SK-N-SH treated with all-trans-retinoic acid at 6 μM for 48 hours (cell line): Measurements from ENCODE around the gene CRIP1.

Source experiments
- ATAC-seq: fragments of 200-7000 bp; cut with Tn5 transposase; 3 replicates; pipeline ENCODE4 v1.9.1; 2020; ENCODE audit warnings: mild to moderate bottlenecking, moderate library complexity
- ARNTL ChIP-seq: fragments of 450-650 bp; formaldehyde crosslinking; IDR thresholded peaks from 2 replicates; pipeline ENCODE4 v1.5.0; 2020; ENCODE audit warnings: low read depth, mild to moderate bottlenecking, moderate library complexity, borderline replicate concordance
- GLIS3 ChIP-seq: fragments of 250-450 bp; sonication (Bioruptor Pico); IDR thresholded peaks from 2 replicates; pipeline ENCODE4 v1.5.0; 2020; ENCODE audit warnings: mild to moderate bottlenecking, moderate library complexity
- ISL1 ChIP-seq: fragments of 250-450 bp; sonication (Bioruptor Pico); IDR thresholded peaks from 2 replicates; pipeline ENCODE4 v2.1.2; 2022; ENCODE audit warnings: mild to moderate bottlenecking, moderate library complexity
- PPARA ChIP-seq: fragments of 250-450 bp; sonication (Bioruptor Pico); IDR thresholded peaks from 2 replicates; pipeline ENCODE4 v1.5.0; 2020; ENCODE audit warnings: mild to moderate bottlenecking, borderline replicate concordance
- RARB ChIP-seq: fragments of 250-450 bp; sonication (Bioruptor Pico); IDR thresholded peaks from 2 replicates; pipeline ENCODE4 v1.8.0; 2021; ENCODE audit warnings: mild to moderate bottlenecking, moderate library complexity
- SNAI2 ChIP-seq: fragments of 250-450 bp; sonication (Bioruptor Pico); IDR thresholded peaks from 2 replicates; pipeline ENCODE4 v1.5.0; 2020; ENCODE audit warnings: mild to moderate bottlenecking, moderate library complexity
- TCF4 ChIP-seq: fragments of 250-450 bp; sonication (Bioruptor Pico); IDR thresholded peaks from 2 replicates; pipeline ENCODE4 v1.8.0; 2021; ENCODE audit warnings: mild to moderate bottlenecking, moderate library complexity, borderline replicate concordance
- ZFP3 ChIP-seq: fragments of 250-450 bp; sonication (Bioruptor Pico); IDR thresholded peaks from 2 replicates; pipeline ENCODE4 v1.5.0; 2020; ENCODE audit warnings: mild to moderate bottlenecking, moderate library complexity
- ZFP30 ChIP-seq: fragments of 450-650 bp; formaldehyde crosslinking; IDR thresholded peaks from 2 replicates; pipeline ENCODE4 v1.5.0; 2022; ENCODE audit warnings: mild to moderate bottlenecking, moderate library complexity
- ZNF565 ChIP-seq: fragments of 450-650 bp; formaldehyde crosslinking; conservative IDR thresholded peaks from 2 replicates; pipeline ENCODE4 v1.5.0; 2020; ENCODE audit warnings: low read depth, mild to moderate bottlenecking, moderate library complexity
- ZNF70 ChIP-seq: fragments of 450-650 bp; formaldehyde crosslinking; IDR thresholded peaks from 2 replicates; pipeline ENCODE4 v1.5.0; 2020; ENCODE audit warnings: mild to moderate bottlenecking, moderate library complexity
- TF ChIP-seq, protein P1 (sequence below): fragments of 250-450 bp; sonication (Bioruptor Pico); IDR thresholded peaks from 2 replicates; pipeline ENCODE4 v1.8.0; 2021; ENCODE audit warnings: low read depth, mild to moderate bottlenecking, moderate library complexity, borderline replicate concordance
- TF ChIP-seq, protein P2 (sequence below): fragments of 250-450 bp; sonication (Bioruptor Pico); IDR thresholded peaks from 2 replicates; pipeline ENCODE4 v1.5.0; 2020; ENCODE audit warnings: mild to moderate bottlenecking, moderate library complexity
- TF ChIP-seq, protein P3 (sequence below): fragments of 250-450 bp; sonication (Bioruptor Pico); IDR thresholded peaks from 2 replicates; pipeline ENCODE4 v1.8.0; 2020; ENCODE audit warnings: mild to moderate bottlenecking, moderate library complexity, borderline replicate concordance
- TF ChIP-seq, protein P4 (sequence below): fragments of 250-450 bp; sonication (Bioruptor Pico); IDR thresholded peaks from 2 replicates; pipeline ENCODE4 v1.5.1; 2020; ENCODE audit warnings: low read depth, mild to moderate bottlenecking, moderate library complexity

Gene CRIP1

DNA sequence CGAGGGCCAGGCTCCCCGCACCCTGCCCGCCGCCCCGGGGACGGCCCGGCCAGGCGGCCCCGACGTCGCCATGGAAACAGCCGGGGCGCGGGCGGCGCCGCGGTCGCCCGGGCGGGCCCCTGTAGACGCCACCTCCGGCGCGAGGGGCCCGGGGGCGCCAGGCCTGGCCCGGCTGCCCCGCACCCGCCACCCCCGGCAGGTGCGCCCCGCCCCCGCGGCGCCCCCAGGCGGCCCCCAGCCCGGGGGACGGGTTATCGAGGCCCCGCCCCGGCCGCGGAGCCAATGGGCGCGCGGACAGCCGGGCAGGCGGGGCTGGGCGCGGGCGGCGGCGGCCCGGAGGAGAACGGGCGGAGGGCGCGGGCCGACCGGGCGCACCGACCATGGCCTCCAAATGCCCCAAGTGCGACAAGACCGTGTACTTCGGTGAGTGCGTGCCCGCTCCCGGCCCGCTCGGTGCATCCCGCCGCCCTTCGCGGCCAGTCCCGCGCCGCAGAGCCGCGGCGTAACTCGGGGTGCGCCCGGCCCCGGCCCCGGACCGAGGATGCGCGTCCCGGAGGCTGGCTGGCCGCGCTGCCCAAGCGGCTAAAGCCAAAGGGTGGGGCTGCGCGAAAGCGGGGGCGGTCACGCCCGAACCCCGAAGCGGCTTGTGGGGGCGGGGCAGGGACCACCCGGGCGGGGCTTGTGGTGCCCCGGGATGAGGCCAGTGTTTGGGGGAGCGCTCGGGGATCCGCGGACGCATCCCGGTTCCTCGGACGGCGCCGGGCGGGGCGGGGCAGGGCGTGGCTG is 12.0 kb upstream of the CRIP1 start, which contains the start of gene CRIP2 (continued):
- TF ChIP-seq, protein P1, sequence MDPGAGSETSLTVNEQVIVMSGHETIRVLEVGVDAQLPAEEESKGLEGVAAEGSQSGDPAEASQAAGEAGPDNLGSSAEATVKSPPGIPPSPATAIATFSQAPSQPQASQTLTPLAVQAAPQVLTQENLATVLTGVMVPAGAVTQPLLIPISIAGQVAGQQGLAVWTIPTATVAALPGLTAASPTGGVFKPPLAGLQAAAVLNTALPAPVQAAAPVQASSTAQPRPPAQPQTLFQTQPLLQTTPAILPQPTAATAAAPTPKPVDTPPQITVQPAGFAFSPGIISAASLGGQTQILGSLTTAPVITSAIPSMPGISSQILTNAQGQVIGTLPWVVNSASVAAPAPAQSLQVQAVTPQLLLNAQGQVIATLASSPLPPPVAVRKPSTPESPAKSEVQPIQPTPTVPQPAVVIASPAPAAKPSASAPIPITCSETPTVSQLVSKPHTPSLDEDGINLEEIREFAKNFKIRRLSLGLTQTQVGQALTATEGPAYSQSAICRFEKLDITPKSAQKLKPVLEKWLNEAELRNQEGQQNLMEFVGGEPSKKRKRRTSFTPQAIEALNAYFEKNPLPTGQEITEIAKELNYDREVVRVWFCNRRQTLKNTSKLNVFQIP (CRISPR knock-in tag), result no peak
- TF ChIP-seq RARB, result no peak
- TF ChIP-seq PPARA (CRISPR knock-in tag), result no peak

DNA sequence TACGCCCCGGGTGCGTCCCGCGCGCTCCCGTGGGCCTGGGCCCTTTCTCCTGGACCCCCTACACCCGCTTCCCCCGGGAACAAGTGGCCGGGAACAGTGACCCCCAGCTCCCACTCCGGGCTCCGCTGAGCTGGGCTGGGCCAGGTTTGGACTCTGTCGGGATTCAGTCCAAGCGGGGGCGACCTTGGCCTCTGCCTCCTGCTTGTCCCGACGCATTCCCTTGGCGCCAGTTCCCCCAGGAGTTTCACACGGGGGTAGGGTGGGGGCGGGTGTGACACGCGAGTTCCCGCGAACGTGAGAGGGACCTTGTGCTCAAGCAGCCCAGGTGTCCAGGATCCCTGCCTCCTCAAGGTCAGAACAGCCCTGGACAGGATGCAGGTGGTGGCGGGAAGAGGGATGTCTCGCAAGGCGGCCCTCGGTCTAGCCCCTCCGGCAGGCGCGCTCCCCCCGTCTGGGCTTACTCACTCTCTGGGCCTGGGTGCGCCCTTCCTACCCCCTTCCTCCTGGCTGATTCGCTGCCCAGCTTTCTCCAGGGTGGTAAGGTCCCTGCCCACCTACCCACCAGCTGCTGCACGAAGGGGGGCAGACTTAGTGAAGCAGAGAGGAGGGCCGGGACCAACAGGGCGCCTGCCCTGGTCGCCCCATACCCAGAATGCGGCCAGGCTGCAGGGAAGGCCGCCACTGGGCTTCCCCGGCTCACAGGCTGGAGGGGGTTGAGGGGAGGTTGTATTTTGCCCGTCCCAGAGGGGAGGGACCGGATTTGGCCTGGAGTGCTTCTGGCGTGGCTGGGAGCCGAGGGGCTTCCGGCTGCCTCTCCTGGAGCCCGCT is 11.2 kb upstream of the CRIP1 start:
- ATAC-seq, result peak; percentile 32
- TF ChIP-seq ZFP30 (CRISPR knock-in tag), result no peak
- TF ChIP-seq, protein P2, sequence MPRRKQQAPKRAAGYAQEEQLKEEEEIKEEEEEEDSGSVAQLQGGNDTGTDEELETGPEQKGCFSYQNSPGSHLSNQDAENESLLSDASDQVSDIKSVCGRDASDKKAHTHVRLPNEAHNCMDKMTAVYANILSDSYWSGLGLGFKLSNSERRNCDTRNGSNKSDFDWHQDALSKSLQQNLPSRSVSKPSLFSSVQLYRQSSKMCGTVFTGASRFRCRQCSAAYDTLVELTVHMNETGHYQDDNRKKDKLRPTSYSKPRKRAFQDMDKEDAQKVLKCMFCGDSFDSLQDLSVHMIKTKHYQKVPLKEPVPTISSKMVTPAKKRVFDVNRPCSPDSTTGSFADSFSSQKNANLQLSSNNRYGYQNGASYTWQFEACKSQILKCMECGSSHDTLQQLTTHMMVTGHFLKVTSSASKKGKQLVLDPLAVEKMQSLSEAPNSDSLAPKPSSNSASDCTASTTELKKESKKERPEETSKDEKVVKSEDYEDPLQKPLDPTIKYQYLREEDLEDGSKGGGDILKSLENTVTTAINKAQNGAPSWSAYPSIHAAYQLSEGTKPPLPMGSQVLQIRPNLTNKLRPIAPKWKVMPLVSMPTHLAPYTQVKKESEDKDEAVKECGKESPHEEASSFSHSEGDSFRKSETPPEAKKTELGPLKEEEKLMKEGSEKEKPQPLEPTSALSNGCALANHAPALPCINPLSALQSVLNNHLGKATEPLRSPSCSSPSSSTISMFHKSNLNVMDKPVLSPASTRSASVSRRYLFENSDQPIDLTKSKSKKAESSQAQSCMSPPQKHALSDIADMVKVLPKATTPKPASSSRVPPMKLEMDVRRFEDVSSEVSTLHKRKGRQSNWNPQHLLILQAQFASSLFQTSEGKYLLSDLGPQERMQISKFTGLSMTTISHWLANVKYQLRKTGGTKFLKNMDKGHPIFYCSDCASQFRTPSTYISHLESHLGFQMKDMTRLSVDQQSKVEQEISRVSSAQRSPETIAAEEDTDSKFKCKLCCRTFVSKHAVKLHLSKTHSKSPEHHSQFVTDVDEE (CRISPR knock-in tag), result no peak
- TF ChIP-seq ARNTL (CRISPR knock-in tag), result no peak
- TF ChIP-seq, protein P3, sequence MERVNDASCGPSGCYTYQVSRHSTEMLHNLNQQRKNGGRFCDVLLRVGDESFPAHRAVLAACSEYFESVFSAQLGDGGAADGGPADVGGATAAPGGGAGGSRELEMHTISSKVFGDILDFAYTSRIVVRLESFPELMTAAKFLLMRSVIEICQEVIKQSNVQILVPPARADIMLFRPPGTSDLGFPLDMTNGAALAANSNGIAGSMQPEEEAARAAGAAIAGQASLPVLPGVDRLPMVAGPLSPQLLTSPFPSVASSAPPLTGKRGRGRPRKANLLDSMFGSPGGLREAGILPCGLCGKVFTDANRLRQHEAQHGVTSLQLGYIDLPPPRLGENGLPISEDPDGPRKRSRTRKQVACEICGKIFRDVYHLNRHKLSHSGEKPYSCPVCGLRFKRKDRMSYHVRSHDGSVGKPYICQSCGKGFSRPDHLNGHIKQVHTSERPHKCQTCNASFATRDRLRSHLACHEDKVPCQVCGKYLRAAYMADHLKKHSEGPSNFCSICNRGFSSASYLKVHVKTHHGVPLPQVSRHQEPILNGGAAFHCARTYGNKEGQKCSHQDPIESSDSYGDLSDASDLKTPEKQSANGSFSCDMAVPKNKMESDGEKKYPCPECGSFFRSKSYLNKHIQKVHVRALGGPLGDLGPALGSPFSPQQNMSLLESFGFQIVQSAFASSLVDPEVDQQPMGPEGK (CRISPR knock-in tag), result no peak
- TF ChIP-seq, protein P4, sequence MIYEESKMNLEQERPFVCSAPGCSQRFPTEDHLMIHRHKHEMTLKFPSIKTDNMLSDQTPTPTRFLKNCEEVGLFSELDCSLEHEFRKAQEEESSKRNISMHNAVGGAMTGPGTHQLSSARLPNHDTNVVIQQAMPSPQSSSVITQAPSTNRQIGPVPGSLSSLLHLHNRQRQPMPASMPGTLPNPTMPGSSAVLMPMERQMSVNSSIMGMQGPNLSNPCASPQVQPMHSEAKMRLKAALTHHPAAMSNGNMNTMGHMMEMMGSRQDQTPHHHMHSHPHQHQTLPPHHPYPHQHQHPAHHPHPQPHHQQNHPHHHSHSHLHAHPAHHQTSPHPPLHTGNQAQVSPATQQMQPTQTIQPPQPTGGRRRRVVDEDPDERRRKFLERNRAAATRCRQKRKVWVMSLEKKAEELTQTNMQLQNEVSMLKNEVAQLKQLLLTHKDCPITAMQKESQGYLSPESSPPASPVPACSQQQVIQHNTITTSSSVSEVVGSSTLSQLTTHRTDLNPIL (CRISPR knock-in tag), result no peak
- no peak for TF ChIP-seq ZNF70 (CRISPR knock-in tag)

DNA sequence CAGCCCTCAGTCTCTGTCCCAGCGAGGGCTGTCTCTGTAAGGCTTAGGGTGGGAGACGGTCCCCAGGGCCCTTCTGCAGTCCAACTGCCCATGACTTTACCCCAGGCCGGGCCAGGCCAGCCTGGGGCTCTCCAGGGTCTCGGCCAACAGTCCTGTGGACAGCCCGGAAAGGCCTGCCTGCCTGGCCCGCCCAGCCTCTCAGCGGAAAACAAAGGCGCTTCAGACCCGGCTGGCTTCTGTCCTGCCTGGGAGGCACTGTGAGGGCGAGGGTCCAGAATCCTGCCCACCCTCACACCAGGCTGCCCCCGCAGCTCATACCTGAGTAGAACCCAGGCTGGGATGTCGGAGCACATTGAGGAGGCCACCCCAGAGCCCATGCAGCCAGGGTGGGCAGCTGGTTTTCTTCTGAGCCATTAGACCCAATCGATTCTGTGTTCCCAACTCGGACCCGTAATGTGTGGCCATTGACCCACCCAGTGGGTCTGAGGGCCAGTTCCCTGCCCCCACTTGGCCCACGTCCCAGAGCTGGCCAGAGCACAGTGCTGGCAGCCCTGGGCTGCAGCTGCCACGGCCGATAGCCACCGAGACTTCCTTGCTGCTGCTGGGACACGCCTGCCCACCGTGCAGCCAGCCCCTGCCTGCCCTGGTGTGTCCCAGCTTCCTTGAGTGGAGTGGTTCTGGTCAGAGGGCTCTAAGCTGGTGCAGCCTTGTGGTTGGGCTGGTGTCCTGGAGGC is 10.4 kb upstream of the CRIP1 start:
- peak; percentile 16 for ATAC-seq
- TF ChIP-seq RARB (no peak), SNAI2 (CRISPR knock-in tag) (no peak), TCF4 (CRISPR knock-in tag) (0 out of 2 replicates have a peak, but pooled peaks have one; percentile 24), GLIS3 (CRISPR knock-in tag) (no peak)
- TF ChIP-seq, all 23 proteins: peak for 1

DNA sequence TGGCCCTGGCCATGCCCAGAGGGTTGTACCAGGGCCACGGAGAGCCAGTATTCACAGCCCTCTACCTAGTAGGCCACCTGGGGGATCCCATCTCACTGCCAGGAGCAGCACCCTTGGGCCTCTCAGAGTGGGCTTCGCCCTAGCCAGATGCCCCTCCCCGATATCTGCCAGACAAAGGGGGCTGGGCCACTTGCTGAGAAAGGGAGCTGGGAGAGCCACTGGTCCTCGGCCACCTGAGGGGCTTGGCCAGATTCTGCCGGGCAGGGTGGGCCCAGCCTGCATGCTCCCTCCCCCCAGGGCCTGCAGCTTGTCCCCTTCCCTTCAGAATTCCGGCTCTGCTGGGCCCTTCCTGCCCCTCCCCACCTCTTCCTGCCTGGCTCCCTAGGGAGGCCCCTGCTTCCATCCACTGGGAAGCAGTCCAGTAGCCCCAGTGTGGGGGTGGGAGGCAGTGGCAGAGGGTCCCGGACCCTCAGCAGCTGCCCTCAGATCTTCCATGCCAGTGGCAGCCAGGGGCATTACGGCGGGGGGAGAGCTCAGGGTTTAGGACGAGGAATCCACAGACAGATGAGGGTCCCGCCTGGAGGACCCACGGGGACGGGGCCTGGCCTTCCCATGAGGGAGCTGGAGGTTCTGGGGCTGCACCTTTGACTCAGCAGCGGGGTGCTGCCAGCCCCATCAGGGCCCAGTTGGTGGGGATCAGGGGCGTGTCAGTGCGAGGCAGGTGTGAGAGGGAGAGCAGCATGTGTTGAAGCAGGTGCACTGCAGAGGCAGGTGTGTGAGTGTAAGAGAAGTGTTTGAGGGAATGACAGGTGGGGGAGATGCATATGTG is 9.6 kb upstream of the CRIP1 start:
- TF ChIP-seq ARNTL (CRISPR knock-in tag), result no peak
- no peak for TF ChIP-seq ISL1 (CRISPR knock-in tag)
- no peak for TF ChIP-seq RARB
- TF ChIP-seq GLIS3 (CRISPR knock-in tag), result no peak
- no peak for TF ChIP-seq PPARA (CRISPR knock-in tag)
- TF ChIP-seq ZFP3, result no peak
- no peak for TF ChIP-seq ZNF565 (CRISPR knock-in tag)
- ATAC-seq, result no peak
